C4-2B (cell line): ENCODE results near the gene COL1A1.

Experiments
- ZFX ChIP-seq: fragments of 450-650 bp; IDR thresholded peaks from 2 replicates; pipeline ENCODE4 v1.6.1; 2017
- TF ChIP-seq, protein P1 (sequence below): fragments of 450-650 bp; conservative IDR thresholded peaks from 2 replicates; pipeline ENCODE4 v1.5.1; 2017; ENCODE audit warnings: mild to moderate bottlenecking

DNA sequence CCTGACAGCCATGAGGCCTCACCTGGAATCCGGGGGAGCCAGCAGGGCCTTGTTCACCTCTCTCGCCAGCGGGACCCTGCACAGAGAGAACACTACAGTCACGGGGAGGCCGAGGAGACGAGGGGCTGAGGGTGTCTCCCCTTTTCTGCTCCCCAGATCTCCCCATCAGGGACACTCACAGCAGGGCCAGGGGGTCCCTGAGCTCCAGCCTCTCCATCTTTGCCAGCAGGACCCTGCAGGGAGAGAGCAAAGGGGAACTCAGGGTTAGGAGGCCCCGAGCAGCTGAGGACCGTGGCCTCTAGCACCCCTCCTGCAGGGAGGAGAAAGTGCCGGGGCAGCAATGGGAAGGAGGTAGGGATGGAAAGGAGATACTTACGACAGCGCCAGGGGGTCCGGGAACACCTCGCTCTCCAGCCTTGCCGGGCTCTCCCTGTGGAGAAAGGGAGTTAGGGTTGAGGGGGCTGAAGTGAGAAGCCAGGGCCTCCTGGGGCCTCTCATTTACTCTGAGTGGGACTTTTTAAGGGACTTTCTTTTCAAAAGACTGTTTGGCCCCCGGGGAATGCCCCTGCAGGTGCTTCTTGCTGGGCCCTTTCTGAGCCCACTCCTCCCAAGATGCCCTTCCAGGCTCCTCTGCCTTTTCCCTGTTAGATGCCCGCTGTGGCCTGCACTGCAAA is 8.7 kb downstream of the COL1A1 start:
- TF ChIP-seq, protein P1, sequence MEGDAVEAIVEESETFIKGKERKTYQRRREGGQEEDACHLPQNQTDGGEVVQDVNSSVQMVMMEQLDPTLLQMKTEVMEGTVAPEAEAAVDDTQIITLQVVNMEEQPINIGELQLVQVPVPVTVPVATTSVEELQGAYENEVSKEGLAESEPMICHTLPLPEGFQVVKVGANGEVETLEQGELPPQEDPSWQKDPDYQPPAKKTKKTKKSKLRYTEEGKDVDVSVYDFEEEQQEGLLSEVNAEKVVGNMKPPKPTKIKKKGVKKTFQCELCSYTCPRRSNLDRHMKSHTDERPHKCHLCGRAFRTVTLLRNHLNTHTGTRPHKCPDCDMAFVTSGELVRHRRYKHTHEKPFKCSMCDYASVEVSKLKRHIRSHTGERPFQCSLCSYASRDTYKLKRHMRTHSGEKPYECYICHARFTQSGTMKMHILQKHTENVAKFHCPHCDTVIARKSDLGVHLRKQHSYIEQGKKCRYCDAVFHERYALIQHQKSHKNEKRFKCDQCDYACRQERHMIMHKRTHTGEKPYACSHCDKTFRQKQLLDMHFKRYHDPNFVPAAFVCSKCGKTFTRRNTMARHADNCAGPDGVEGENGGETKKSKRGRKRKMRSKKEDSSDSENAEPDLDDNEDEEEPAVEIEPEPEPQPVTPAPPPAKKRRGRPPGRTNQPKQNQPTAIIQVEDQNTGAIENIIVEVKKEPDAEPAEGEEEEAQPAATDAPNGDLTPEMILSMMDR, result no peak
- TF ChIP-seq ZFX, result no peak
